GM12878 (cell line): ENCODE measurements around the gene PCDHA7. TPM values are rescaled to one million over a fixed set of nuclear protein-coding genes. Genes with fewer than 3 reads are reported as not detected.

Experiments used
- CBX5 ChIP-seq: sonication (generic); IDR thresholded peaks from 2 replicates; pipeline ENCODE4 v1.6.1; 2016; ENCODE audit warnings: low read depth, moderate library complexity, mild to moderate bottlenecking, inconsistent platforms
- CHD2 ChIP-seq: IDR thresholded peaks from 2 replicates; pipeline ENCODE4 v1.6.1; 2011; ENCODE audit warnings: low read depth, low read length, improper control_type of control experiment, borderline replicate concordance
- FOXM1 ChIP-seq: IDR thresholded peaks from 2 replicates; pipeline ENCODE4 v1.6.1; 2012; ENCODE audit warnings: low read depth, mild to moderate bottlenecking, inconsistent platforms, low read length, moderate library complexity
- GABPA ChIP-seq: IDR thresholded peaks from 2 replicates; pipeline ENCODE4 v1.6.1; 2014; ENCODE audit warnings: antibody characterized with exemption, low read depth, mild to moderate bottlenecking, inconsistent platforms
- LARP7 ChIP-seq: fragments of 450-650 bp; IDR thresholded peaks from 2 replicates; pipeline ENCODE4 v1.6.1; 2017; ENCODE audit warnings: mild to moderate bottlenecking
- MYC ChIP-seq: IDR thresholded peaks from 2 replicates; pipeline ENCODE4 v1.6.1; 2011; ENCODE audit warnings: mild to moderate bottlenecking, low read length, moderate library complexity, inconsistent platforms; ENCODE audit not compliant: insufficient read depth, insufficient replicate concordance, insufficient read length, severe bottlenecking
- PRDM15 ChIP-seq: fragments of 450-650 bp; formaldehyde crosslinking; IDR thresholded peaks from 2 replicates; pipeline ENCODE4 v1.4.0; 2020; ENCODE audit warnings: mild to moderate bottlenecking, moderate library complexity
- RBBP5 ChIP-seq: fragments of 200-600 bp; sonication (generic); conservative IDR thresholded peaks from 2 replicates; pipeline ENCODE4 v1.6.1; 2016
- SUZ12 ChIP-seq: fragments of 200-600 bp; sonication (generic); IDR thresholded peaks from one replicate; pipeline ENCODE4 v1.6.1; 2018; ENCODE audit warnings: antibody characterized with exemption, mild to moderate bottlenecking; ENCODE audit not compliant: unreplicated experiment
- polyA plus RNA-seq, 11 experiments: library from polyadenylated mRNA; depleted of rRNA in 4 of 11; unstranded in 6 of 11; stranded (reverse) in 5 of 11; fragments of >200 nt; fragmentation: Nextera tagmentation in 4 of 11; fragmentation: Illumina TruSeq in 1 of 11; extraction: Ambion mirVana in 4 of 11; extraction: Trizol in 1 of 11; gene quantifications; 1 replicate in 1 of 11; 2 replicates in 10 of 11; pipeline versions ENCODE4 v1.2.1 to v1.2.3, GENCODE V29; 2011 to 2016; ENCODE audit warnings: inconsistent platforms in 2 of 11, missing spikeins in 2 of 11, low read depth in 1 of 11
- total RNA-seq, 4 experiments: library from RNA; depleted of rRNA in 3 of 4; stranded (reverse); fragments of >200 nt in 3 of 4; fragmentation: Illumina TruSeq in 1 of 4; extraction: Trizol in 1 of 4; gene quantifications; 2 replicates each; pipeline versions ENCODE4 v1.2.1 to v1.2.3, GENCODE V29; 2013 to 2021

Gene PCDHA7
- total and polyA plus RNA-seq, 10 of the 15 experiments (the other 5 are each of a cell fraction or from before 2014, with no cell fraction given) = 0.05 to 0.06 TPM; not detected in 8

- no peak for TF ChIP-seq CBX5
- no peak for TF ChIP-seq RBBP5
- no peak for TF ChIP-seq MYC
- no peak for TF ChIP-seq FOXM1
- no peak for TF ChIP-seq LARP7
- TF ChIP-seq CHD2 = no peak
- TF ChIP-seq GABPA = no peak
- TF ChIP-seq SUZ12 = no peak
- no peak for TF ChIP-seq PRDM15
These were observed 36.4 kb downstream of the PCDHA7 start (continued) for GRCh38 chr5:140870221-140871201.
